Measurements from ENCODE around the gene SLC6A8. TPM values are rescaled to one million over a fixed set of nuclear protein-coding genes. Genes with fewer than 3 reads are reported as not detected.
"Not testable (repeated sequence)": the region's sequence is repeated elsewhere in the genome, so short reads cannot be mapped to it uniquely, and the experiment has no call there.

SLC6A8 gene
- polyA plus RNA-seq, 1 donor, result 56.6 TPM

DNA sequence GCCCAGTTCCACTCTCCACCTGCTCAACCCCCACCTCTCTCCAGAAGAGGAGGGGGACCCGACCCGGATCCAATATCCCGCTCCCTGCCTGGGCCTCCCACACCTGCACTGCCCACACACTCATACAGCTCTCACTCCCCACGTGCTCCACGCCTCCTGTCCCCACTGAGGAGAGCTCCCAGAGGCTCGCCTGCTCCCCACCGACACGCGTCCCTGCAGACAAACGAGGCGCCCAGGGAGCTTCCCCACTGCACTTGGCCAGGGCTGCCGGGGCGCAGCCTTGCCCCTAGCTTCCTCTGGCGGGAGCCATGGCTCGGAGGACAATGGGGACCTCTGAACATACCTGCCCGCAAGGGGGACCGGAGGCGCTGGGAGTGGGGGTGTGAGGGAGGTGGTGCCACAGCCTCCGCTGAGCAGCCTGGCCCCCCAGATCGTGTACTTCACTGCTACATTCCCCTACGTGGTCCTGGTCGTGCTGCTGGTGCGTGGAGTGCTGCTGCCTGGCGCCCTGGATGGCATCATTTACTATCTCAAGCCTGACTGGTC lies 5.0 kb downstream of the SLC6A8 start:
- no peak for DNase-seq

DNA sequence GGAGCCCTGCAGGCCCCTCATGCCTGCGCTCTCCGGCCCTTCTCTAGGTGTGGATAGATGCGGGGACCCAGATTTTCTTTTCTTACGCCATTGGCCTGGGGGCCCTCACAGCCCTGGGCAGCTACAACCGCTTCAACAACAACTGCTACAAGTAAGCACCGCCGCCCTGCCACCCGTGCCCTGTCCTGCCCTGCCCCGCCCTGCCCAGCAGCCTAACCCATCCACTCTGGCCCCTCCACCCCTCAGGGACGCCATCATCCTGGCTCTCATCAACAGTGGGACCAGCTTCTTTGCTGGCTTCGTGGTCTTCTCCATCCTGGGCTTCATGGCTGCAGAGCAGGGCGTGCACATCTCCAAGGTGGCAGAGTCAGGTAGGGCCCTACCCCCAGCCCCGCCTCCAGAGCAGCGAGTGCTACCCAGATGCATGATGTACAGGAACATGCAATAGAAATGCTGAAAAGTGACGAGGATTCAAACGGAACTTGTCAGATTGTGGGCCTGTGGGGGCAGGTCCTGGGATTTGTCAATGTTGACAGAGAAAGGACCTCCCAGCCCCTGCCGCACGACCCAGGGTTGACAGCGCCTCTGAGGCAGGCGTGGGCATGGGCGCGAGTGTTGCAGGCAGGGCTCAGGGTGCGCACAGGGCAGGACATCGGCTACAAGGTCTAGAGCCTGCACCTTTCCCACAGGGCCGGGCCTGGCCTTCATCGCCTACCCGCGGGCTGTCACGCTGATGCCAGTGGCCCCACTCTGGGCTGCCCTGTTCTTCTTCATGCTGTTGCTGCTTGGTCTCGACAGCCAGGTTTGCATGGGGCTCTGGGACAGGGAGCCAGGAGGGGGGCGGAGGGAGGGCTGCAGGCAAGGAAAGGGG lies 5.7 kb downstream of the SLC6A8 start:
- no peak for DNase-seq

DNA sequence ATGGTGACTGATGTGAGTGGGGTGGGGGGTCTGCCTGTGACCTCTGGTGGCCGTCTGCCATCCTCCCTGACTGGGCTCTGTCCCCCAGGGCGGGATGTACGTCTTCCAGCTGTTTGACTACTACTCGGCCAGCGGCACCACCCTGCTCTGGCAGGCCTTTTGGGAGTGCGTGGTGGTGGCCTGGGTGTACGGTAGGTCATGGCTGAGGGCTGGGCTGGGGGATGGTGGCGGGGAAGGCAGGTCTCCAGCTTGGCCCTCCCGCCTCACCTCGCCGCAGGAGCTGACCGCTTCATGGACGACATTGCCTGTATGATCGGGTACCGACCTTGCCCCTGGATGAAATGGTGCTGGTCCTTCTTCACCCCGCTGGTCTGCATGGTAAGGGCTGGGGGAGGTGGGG lies 6.5 kb downstream of the SLC6A8 start:
- DNase-seq, result not testable (repeated sequence)

DNA sequence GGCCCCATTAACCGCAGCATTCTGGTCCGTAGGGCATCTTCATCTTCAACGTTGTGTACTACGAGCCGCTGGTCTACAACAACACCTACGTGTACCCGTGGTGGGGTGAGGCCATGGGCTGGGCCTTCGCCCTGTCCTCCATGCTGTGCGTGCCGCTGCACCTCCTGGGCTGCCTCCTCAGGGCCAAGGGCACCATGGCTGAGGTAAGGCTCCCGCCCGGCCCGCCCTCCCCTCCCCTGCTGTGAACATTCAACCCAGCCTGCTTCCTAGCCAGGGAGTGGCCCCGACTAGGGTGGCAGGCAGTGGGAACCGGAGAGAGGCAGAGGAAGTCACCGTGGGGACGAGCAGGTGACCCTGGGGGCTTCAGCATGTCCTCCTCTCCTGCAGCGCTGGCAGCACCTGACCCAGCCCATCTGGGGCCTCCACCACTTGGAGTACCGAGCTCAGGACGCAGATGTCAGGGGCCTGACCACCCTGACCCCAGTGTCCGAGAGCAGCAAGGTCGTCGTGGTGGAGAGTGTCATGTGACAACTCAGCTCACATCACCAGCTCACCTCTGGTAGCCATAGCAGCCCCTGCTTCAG lies 7.1 kb downstream of the SLC6A8 start:
- DNase-seq, result no peak

DNA sequence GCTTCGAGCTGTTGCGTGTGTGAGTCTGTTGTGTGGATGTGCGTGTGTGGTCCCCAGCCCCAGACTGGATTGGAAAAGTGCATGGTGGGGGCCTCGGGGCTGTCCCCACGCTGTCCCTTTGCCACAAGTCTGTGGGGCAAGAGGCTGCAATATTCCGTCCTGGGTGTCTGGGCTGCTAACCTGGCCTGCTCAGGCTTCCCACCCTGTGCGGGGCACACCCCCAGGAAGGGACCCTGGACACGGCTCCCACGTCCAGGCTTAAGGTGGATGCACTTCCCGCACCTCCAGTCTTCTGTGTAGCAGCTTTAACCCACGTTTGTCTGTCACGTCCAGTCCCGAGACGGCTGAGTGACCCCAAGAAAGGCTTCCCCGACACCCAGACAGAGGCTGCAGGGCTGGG lies 8.4 kb downstream of the SLC6A8 start:
- no peak for DNase-seq

DNA sequence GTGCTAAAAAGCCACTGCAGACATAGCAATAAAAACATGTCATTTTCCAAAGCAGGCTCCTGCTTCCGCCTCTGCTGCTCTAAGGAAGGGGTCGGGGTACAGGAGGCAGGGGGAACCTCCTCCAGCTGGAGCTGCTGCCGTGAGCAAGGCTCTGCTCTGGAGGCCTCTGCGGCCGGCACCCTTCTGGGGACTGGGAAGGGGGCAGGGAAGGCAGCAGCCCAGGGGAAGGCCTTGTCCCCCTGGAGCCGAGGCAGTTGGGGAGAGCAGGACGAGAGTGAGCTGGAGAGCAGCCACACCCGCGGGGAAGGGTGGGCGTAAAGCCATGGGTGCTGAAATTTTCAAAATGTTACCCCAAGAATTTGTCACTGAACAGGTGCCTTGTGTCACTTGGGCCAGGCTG lies 8.8 kb downstream of the SLC6A8 start:
- not testable (repeated sequence) for DNase-seq

DNA sequence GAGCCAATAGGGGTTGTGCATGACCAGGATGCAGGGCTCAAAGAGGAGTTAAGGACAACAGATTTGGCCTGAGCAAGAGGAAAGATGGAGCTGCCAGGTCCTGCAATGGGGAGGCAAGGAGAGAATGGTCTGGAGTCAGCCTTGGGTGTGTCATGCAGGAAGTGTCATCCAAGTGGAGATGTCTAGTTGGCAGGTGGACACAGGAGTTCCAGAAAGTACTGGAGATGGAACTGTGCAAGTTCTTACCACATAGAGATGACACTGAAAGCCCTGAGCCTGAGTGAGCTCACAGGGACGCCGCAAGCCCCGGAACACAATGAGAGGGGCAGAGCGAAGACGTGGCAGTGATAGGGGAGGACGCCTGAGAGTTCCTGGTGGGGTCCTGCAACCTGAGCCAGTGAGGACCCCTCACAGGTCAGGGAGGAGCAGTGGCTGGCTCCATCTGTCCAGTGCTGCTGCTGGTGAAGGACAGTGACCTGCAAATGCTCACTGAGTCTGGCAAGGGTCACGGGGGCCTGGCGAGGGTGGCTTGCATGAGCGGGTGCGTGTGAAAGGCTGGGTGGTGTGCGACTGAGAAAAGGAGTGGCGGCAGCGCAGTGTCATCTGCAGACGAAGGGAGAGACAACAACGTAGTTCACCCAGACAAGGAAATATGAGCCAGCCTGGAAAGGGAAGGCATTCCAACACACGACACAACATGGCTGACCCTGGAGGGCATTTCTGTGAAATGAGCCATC lies 9.4 kb downstream of the SLC6A8 start:
- DNase-seq, result not testable (repeated sequence)

DNA sequence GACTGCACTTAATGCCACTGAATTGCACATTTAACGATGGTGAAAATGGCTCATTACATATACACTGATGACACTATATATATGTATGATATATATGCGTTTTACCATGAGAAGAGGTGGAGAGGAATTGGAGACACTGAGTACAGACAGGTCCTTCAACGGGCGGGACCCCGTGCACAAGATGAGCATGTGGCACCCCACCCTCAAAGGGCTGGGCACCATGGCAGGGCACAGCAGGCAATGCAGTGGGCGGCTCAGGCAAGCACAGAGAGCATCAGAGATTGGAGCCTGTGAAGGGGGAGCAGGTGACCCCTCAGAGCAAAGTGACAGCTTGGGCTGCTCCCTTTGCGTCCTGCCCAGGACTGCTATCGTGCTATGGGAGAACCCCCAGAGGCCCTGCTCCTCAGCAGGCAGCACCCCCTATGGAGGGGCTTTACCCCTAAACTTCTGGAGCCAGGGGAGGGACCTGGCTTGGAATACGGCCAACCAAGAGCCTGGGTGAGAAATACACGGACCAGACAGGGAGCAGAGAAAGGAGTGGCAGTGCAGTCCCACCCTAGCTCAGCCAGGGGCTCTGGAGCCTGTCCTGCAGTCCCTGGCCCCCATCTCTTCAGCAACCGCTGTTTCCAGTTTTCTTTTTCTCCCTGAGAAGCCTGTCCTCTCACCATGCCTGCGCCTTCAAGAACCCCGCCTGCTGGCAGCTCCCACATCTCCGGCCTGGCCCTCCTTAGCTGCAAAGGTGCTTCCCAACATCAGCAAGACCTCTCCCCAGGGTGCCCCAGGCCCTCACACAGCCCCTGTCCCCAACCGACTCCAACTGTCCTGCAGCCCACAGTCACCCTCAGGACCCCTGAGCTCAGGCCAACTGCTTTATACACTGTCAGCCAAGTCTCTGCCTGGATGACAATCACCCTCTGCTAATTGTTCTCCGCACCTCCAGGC lies 10.5 kb downstream of the SLC6A8 start:
- DNase-seq, result no peak

DNA sequence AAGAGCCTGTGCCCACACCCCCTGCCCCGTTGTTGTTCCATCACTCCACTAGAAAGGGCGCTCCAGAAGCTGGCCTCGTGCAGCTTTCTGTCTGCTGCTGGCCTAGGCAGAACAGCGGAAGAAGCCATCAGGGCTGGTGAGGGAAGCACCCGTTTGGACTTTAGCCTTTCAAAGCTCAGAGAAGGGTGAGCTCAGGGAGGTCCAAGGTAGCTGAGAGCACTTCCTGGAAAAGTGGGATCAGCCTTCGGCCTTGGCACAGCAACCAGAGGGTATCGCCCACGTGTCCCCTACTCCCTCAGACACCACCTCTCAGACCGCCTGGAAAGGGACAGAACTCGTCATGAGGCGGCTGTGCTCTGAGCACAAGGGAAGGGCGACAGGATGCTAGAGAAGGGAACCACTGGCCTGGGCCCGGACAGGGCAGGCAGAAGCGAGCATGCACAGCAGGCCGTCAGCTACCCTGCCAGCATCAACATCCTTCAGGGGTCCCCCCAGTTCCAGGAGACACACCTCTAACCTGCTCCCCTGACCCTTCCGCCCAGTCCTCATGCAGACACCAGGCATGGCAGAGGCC lies 11.6 kb downstream of the SLC6A8 start:
- not testable (repeated sequence) for DNase-seq

DNA sequence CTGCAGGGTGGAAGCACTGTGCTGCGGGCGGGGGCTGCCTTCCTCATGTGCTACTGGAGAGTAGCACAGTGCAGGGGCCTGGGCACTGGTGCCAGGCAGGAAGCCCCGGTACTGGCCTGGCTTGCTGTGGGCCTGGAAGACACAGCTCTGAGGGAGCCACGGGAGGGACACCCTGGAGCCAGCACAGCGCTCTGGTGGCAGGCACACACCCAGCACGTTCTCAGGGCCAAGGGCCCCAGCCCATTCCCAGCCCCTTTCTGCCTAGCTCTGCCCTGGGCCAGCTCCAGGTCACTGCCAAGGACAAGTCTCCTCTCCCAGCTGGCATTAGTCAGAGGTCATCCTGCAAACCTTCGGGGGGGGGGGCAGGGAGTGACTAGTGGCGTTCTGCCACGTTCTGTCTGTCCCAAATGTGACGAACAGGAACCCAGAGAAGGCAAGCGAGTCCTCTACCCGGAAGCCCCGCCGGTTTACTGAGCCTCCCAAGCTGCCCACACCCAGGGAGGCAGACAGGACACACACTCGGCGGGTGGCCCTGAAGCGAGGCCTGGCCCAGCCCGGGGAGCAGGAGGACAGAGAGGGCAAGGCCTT lies 12.2 kb downstream of the SLC6A8 start:
- not testable (repeated sequence) for DNase-seq

DNA sequence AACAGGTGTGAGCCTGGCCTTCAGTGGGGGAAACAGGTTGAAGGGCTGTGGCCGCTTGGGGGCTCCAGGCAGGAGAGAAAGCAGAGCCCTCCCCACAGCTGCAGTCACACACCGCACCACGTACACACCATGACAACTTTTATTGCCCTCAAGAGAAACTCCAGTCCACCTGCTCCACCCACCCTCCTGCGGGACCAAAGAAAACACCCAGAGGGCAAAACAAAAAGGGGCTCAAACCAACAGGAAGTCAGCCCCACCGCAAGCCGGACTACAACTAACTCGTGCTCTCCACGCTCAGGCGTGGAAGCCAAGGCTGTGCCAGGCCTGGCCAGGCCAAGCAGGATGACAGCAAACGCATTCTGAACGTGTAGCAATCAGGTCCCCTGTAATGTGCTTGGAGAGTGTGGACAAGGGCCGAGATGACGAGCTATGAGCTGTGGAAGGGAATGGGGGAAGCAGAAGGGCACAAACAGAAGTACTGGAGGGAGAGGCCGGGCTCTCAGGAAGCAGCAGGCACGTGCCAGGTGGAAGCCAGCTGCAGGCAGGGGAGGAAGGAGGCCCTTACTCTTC lies 12.7 kb downstream of the SLC6A8 start:
- no peak for DNase-seq

DNA sequence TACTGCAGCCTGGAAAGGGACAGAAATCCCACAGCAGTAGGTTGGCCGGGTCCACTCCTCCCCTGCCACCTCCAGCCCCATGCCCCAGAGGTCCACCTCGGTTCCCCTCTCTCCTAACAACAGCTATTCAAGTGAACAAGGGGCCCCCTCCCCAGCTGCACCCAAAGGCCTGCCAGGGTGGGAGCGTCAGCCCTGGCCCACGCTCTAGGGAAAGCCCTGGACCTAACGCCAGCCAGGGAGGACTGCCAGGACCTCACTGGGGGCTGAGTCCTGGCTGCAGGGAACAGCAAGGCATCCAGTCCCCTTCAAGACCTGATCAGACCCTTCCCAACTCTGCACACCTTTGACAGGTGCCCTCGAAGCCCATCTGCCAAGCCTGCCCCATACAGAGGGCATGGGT lies 13.2 kb downstream of the SLC6A8 start:
- DNase-seq, result no peak

DNA sequence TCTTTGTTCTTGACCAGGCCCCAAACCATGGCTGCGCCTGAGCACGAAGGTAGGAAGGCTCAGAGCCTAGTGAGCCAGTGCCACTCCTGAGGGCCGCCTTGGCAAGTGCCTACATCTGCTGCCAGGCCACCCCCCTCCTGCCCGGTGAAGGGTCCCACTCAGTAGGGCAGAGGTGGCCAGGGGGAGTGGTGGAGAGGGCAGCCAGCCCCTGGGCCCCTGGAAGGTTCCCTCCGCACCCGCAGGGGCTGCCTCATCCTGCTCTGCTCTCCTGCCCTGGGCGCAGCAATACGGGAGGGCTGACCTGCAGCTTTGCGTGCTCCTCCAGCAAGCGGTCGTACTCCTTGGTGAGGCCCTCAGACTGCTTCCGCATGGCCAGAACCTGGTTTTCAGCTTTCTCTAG lies 14.0 kb downstream of the SLC6A8 start:
- no peak for DNase-seq

DNA sequence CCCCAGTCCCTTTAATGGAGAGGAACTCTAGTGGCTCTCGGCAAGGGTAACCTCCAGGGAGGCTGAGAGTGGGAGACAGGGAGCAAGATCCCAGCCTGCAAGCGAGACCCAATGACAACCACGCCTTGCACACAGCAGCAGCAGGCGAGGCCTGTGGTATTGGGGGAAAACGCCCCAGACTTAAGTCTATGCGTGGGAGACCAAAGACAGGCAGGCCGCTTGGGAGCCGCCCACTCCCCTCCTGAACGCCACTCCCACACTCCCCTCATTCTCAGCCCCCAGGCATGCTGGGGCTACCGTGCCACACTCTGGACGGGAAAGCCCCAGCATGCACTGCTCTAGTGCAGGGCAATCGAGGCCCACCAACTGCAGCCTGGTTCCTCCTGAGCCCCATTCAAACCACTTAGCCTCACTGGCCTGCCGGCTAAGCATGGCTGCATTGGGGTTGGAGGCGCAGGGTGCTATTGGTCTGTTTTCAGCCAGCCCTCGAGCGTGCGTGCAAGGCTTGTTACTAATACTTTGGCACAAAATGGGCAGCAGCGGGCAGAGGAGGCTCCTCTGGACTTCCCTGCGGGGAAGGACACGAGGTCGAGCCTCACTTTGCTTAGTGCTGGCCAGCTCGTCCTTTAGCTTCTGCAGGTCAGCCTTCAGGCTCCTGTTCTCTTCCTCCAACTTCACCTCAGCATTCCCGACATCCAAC lies 14.8 kb downstream of the SLC6A8 start:
- DNase-seq, result no peak

DNA sequence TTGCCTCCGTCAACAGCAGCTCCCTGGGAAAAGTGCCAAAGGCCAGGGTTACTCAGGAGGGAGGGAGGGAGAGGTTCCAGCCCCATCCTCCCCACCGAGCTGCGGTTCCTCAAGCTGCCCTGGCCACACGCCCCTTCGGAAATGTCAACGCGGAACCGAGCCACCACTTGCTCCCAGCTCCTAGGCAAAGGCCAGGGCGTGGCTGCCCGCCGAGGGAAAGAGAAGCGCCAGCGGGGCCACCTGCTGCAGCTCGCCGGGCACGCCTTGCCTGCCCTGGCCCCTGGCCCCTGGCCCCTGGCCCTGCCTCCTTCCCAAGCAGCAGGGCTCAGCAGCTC lies 15.3 kb downstream of the SLC6A8 start:
- DNase-seq, result no peak

DNA sequence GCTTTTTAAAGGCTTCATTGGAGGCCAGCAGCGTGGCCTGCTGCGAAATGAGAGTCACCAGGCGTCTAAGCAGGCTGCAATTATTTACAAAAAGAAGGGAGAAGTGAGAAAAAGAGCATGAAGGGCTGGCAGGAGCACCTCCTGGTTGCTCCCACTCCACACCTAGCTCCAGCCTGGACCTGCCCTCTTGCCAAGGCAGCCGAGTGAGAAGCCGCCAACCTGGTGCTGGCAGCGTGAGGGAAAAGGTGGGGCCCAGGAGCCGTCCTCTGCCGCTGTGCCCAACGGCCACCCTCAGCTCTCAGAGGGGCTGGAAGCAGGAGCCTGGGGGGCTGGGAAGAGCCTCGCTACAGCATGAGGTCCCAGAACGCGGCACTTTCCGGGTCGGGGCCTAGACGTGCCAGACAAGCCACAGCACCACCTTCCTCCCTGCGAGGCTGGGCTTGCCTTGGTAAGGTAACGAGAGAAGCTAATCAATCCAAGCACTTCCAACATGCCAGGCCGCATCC lies 16.3 kb downstream of the SLC6A8 start:
- DNase-seq, result no peak

DNA sequence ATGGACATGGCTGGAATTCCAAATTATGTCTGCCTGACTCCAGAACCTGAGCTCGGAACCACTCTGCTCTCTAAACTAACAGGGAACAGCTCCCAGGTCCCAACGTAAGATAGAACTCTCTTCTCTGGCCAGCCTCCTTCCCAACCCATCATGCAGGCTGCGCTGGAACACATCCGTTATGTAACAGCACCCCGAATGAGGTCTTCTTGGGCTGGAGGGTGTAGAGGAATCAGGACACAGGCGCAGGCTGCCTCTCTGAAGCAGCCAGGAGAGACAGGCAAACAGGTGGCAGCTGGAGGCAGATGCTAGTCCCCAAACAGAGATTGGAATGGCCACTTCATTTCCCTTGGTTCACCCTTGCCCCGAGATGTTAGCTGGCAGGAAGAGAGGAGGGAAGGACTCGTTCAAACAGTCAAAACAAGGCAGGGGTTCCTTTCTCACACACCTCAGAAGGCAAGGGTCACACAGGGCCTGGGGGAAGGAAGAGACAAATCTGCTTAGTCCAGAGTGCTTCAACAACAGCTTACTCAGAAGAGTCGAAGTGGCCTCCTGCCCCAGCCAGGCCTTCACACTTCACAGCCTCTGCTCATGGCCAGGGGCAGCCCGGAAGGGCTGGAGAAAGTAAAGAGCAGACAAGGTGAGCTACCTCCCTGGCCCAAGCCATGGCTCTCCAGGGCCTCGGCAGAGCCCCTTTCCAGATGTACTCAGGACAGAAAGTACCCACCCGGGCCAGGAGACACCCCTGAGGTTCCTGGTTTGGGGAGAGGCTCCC lies 17.1 kb downstream of the SLC6A8 start:
- DNase-seq, result not testable (repeated sequence)

DNA sequence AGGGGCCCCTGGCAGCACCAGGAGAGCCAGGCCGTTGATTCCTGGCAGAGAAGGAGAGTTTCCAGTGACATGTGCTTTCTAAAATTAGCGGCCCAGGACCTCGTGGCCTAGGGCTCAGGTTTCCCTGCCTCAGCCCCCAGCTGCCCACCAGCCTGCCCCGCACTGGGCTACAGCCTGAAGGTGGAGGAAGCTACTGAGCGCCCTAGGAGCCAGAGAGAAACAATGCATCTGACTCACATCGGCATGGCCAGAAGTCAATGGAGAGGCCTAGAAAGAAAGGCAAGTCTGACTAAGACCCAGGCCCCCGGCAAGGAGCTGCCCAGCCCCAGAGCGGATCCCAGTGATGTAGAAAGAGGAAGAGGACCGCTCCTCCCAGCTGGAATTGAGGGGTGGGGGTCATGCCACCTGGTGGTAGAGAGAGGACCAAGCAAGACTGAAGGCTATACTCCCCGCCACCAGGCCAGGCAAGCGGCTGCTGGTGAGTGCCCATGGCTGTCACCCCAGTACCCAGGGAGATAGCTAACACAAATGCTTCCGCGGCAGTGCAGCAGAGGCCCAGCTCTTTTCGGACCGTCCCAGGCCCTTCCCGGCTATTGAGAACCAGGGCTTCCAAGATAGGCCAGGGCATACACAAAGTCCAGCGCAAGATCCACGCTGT lies 17.8 kb downstream of the SLC6A8 start:
- DNase-seq, result not testable (repeated sequence)

All from left kidney (tissue), 2 donors.